Activated CD4-positive, CD25-positive, alpha-beta regulatory T cell treated with anti-CD3 and anti-CD28 coated beads, Interleukin-2, amount 50 U/mL, for 72 hours (primary cell): ENCODE results near the gene CHAT.

Source experiments
- DNase-seq: peaks from one replicate; pipeline ENCODE4 v3.0.0; 2021

Gene CHAT

GRCh38 chr10:49612513-49613164 is 1.2 kb upstream of the CHAT start:
- DNase-seq: peak; percentile 29

GRCh38 chr10:49613165-49613881 is 514 bp upstream of the CHAT start:
- DNase-seq: peak; percentile 22

- peak; percentile 26 for DNase-seq
Measured at GRCh38 chr10:49614242-49615198, 683 bp downstream of the CHAT start.

GRCh38 chr10:49615213-49615612 is 1.4 kb downstream of the CHAT start:
- DNase-seq: peak; percentile 21

GRCh38 chr10:49615721-49616120 is 1.9 kb downstream of the CHAT start:
- peak; percentile 11 for DNase-seq

- peak; percentile 23 for DNase-seq
Measured at GRCh38 chr10:49616421-49617101, 2.7 kb downstream of the CHAT start.

GRCh38 chr10:49617121-49618020 is 3.5 kb downstream of the CHAT start:
- peak; percentile 12 for DNase-seq

- no peak for DNase-seq
Measured at GRCh38 chr10:49618821-49619220, 5.0 kb downstream of the CHAT start.

- DNase-seq: peak; percentile 16
Measured at GRCh38 chr10:49619613-49620012, 5.8 kb downstream of the CHAT start.

- DNase-seq: peak; percentile 22
Measured at GRCh38 chr10:49620286-49620810, 6.5 kb downstream of the CHAT start.

GRCh38 chr10:49620841-49621378 is 7.1 kb downstream of the CHAT start:
- no peak for DNase-seq

GRCh38 chr10:49621561-49621960 is 7.7 kb downstream of the CHAT start:
- DNase-seq: peak; percentile 18

GRCh38 chr10:49622426-49623425 is 8.9 kb downstream of the CHAT start:
- peak; percentile 17 for DNase-seq

GRCh38 chr10:49624629-49625028 is 10.8 kb downstream of the CHAT start:
- no peak for DNase-seq

GRCh38 chr10:49625411-49625810 is 11.6 kb downstream of the CHAT start:
- DNase-seq: peak; percentile 20

GRCh38 chr10:49627038-49627437 is 13.2 kb downstream of the CHAT start:
- no peak for DNase-seq

GRCh38 chr10:49627644-49628247 is 13.9 kb downstream of the CHAT start:
- peak; percentile 12 for DNase-seq

- DNase-seq: peak; percentile 11
Measured at GRCh38 chr10:49628599-49628998, 14.8 kb downstream of the CHAT start.

- no peak for DNase-seq
Measured at GRCh38 chr10:49629431-49629881, 15.6 kb downstream of the CHAT start.
